GM23248 (cell line): ENCODE data around the gene COPS6.

Experiments
- EZH2 ChIP-seq: fragments of 200-600 bp; sonication (generic); IDR thresholded peaks from 2 replicates; pipeline ENCODE4 v1.6.1; 2018; ENCODE audit warnings: antibody characterized with exemption, mild to moderate bottlenecking; ENCODE audit not compliant: insufficient read depth, poor library complexity, severe bottlenecking
- EZH2phosphoT487 ChIP-seq: fragments of 200-600 bp; sonication (generic); IDR thresholded peaks from 2 replicates; pipeline ENCODE4 v1.6.1; 2018; ENCODE audit warnings: antibody characterized with exemption, moderate library complexity, mild to moderate bottlenecking, low read depth; ENCODE audit not compliant: insufficient read depth

DNA sequence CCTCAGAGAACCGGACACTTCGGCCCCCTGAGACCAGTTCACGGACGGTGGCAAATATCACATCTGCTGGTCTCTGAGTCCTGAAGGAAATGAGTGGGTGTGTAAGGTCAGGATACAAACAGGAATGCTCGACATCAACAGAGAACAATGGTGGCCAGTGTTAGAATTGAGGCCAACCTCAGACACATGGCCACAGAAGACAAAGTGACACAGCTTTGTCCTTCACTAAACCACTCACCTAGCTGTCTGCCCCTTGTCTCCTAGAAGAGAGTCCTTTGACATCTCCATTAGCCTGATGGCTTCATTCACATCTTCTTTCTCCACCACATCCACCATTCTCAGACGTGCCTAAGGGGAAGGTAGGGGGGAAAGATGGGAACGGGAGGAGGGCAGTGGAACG, 4.3 kb downstream of the COPS6 start:
- TF ChIP-seq EZH2phosphoT487 = no peak
- no peak for TF ChIP-seq EZH2
